ENCODE measurements around the gene PRM3.

DNA sequence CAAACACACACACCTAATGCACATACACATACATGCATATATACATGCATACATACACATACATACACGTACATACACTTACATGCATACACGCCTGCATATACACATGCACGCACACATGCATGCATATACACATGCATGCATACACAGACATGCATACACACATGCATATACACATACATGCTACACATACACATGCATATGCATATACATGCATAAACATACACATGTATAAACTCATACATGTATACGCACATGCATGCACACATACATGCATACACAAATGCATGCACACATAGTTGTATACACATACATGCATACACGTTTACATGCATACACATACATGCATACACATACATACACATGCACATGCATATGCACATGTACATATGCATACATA, 48.2 kb upstream of the PRM3 start:
- TF ChIP-seq, protein P1, sequence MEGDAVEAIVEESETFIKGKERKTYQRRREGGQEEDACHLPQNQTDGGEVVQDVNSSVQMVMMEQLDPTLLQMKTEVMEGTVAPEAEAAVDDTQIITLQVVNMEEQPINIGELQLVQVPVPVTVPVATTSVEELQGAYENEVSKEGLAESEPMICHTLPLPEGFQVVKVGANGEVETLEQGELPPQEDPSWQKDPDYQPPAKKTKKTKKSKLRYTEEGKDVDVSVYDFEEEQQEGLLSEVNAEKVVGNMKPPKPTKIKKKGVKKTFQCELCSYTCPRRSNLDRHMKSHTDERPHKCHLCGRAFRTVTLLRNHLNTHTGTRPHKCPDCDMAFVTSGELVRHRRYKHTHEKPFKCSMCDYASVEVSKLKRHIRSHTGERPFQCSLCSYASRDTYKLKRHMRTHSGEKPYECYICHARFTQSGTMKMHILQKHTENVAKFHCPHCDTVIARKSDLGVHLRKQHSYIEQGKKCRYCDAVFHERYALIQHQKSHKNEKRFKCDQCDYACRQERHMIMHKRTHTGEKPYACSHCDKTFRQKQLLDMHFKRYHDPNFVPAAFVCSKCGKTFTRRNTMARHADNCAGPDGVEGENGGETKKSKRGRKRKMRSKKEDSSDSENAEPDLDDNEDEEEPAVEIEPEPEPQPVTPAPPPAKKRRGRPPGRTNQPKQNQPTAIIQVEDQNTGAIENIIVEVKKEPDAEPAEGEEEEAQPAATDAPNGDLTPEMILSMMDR (conservative IDR thresholded peaks at IDR 0.05; ENCODE audit: low read length), result no peak
- TF ChIP-seq EZH2phosphoT487 (IDR thresholded peaks at IDR 0.05; ENCODE audit: borderline replicate concordance, low read depth, low read length), result no peak
